A673 (cell line): ENCODE data around the gene DDB1.

Experiments used
- CTCF ChIP-seq: fragments of 300-800, 200-600 bp; sonication (generic); conservative IDR thresholded peaks from 2 replicates; pipeline ENCODE4 v1.5.1; 2017; ENCODE audit warnings: low read depth, mild to moderate bottlenecking, antibody characterized with exemption, low read length, moderate library complexity, mixed read lengths
- EZH2 ChIP-seq: fragments of 200-600 bp; sonication (generic); IDR thresholded peaks from 2 replicates; pipeline ENCODE4 v1.6.1; 2017; ENCODE audit warnings: borderline replicate concordance, low read depth, mild to moderate bottlenecking, mixed read lengths, antibody characterized with exemption, low read length; ENCODE audit not compliant: poor library complexity, severe bottlenecking

- TF ChIP-seq CTCF, result no peak
- no peak for TF ChIP-seq EZH2
Measured at GRCh38 chr11:61275191-61275590, 57.7 kb downstream of the DDB1 start.
